ENCODE measurements around the gene PUM1. TPM values are rescaled to one million over a fixed set of nuclear protein-coding genes. Genes with fewer than 3 reads are reported as not detected.

The PUM1 gene
- total RNA-seq, 1 donor from 2014 or later: 88.6 TPM

- Histone ChIP-seq H3K27ac (no peak overlapping the region), H3K9me3 (no peaks in the 10 kb centered on the region), H3K4me3 (no peak overlapping the region), H3K4me1 (peaks cover 28% of the 10 kb centered on the region), H3K27me3 (no peaks in the 10 kb centered on the region), H3K36me3 (no peaks in the 10 kb centered on the region)
- DNase-seq (ENCODE audit: extremely low spot score in 2 of 2): no peak
- intact Hi-C loops (cut with DNase I): no loop called here
- TF ChIP-seq CTCF (IDR thresholded peaks at IDR 0.05) (no peak), POLR2AphosphoS5 (IDR thresholded peaks at IDR 0.05; ENCODE audit: insufficient read depth in 1 of 2, low read depth in 1 of 2) (no peak), POLR2A (IDR thresholded peaks at IDR 0.05) (no peak)
These were observed 179.7 kb downstream of the PUM1 start for GRCh38 chr1:30885570-30886522.

- no peak for DNase-seq (ENCODE audit: extremely low spot score in 2 of 2)
- TF ChIP-seq POLR2A (IDR thresholded peaks at IDR 0.05) (no peak), POLR2AphosphoS5 (IDR thresholded peaks at IDR 0.05; ENCODE audit: insufficient read depth in 1 of 2, low read depth in 1 of 2) (no peak), CTCF (IDR thresholded peaks at IDR 0.05) (no peak)
- Histone ChIP-seq H3K4me3 (no peak overlapping the region), H3K36me3 (no peaks in the 10 kb centered on the region), H3K27me3 (no peaks in the 10 kb centered on the region), H3K27ac (no peak overlapping the region), H3K9me3 (no peaks in the 10 kb centered on the region), H3K4me1 (peaks cover 28% of the 10 kb centered on the region)
- intact Hi-C loops (cut with DNase I): no loop called here
These were observed 180.8 kb downstream of the PUM1 start for GRCh38 chr1:30884723-30885122.

DNA sequence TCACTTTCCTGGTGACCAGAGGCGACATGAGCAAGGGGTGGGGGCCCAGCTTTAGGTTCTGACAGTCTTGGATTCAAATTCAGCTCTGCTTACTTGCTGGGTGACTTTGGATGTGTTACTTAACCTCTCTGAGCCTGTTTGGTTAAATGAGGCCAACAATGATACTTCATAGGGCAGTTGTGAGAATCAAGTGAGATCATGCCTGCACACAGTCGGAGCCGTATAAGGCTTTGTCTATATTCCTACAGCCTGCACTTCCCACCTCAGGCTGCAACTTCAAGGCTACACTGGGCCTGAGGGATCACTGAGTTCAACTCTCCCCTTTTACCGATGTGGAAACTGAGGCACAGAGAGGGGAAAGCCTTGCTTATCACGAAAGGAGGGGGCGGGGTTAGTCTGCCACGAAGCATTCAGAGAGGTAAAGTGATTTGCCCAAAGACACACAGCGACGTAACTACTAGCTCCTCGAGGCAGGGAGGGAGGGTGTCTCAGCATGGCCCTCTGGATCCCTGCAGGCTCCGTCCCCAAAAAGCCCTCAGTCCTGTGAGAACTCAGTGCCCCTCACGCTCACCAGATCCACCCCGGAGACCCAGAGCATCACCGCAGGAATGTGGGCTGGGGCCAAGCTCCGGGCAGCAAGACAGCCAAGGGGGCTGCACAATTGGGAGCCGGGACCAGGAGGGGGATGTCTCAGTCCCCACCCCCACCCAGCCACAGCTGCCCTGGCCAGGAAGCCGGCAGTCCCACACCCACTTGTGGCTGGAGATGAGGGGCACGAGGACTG, 181.9 kb downstream of the PUM1 start:
- no peak for DNase-seq (ENCODE audit: extremely low spot score in 2 of 2)
- H3K9me3 ChIP-seq: no peaks in the 10 kb centered on the region
- no peak overlapping the region for H3K4me3 ChIP-seq
- no peak overlapping the region for H3K27ac ChIP-seq
- TF ChIP-seq POLR2A (IDR thresholded peaks at IDR 0.05) (no peak), POLR2AphosphoS5 (IDR thresholded peaks at IDR 0.05; ENCODE audit: insufficient read depth in 1 of 2, low read depth in 1 of 2) (no peak), CTCF (IDR thresholded peaks at IDR 0.05) (no peak)
- no peaks in the 10 kb centered on the region for H3K27me3 ChIP-seq
- H3K4me1 ChIP-seq: peaks cover 20% of the 10 kb centered on the region
- intact Hi-C loops (cut with DNase I): no loop called here
- no peaks in the 10 kb centered on the region for H3K36me3 ChIP-seq

DNA sequence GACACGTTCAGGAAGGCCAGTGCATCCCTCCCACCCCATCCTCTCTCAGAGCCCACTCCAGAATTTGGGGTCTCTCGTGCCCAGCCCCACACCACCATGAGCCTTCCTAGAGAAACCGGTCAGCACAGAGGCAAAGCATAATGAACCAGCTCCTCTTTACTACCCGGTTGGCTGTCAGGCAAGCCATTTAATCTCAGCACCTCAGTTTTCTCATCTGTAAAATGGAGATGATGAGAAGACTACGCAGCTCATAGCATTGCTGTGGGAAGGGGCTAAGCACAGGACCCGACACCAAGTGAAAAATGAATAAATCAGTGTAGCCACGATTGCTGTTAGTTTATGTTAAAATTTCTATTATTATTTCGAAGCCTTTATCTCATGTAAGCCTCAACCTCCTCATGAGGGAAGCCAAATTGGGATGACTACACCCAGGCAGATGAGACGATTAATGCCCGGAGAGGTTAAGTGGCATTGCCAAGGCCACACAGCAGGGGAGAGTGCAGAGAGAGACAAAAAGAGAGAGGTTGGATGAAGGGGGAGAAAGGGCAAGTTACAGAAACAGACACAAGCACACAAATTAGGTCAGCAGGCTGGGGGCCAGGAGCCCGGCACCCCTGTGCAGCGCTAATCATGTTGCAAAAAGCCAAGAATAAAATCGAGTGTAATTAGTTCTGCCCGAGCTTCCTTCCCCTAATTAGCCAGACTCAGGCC, 182.7 kb downstream of the PUM1 start:
- Histone ChIP-seq H3K27ac (no peak overlapping the region), H3K4me1 (peaks cover 15% of the 10 kb centered on the region)
- intact Hi-C loops (cut with DNase I): no loop called here

More for the DNA sequence above, 182.7 kb downstream of the PUM1 start:
- Histone ChIP-seq H3K4me3 (no peak overlapping the region), H3K27me3 (no peaks in the 10 kb centered on the region), H3K9me3 (no peaks in the 10 kb centered on the region), H3K36me3 (no peaks in the 10 kb centered on the region)
- TF ChIP-seq POLR2AphosphoS5 (IDR thresholded peaks at IDR 0.05; ENCODE audit: insufficient read depth in 1 of 2, low read depth in 1 of 2) (no peak), POLR2A (IDR thresholded peaks at IDR 0.05) (no peak), CTCF (IDR thresholded peaks at IDR 0.05) (no peak)
- no peak for DNase-seq (ENCODE audit: extremely low spot score in 2 of 2)

Small RNA genes lying within 50 kb of the gene (small RNA-seq; reads per million reads assigned to genes)
- gene AL356320.1: not detected
- gene RN7SL371P: not detected

Other genes starting within 250 kb of the PUM1 start
- 20.1 TPM for gene SDC3, start 157.0 kb downstream of the PUM1 start, total RNA-seq
- not detected for gene NKAIN1, start 174.2 kb upstream of the PUM1 start, total RNA-seq
- gene SNRNP40, start 231.1 kb upstream of the PUM1 start, total RNA-seq: 38.1 TPM
- gene ZCCHC17, start 231.3 kb upstream of the PUM1 start, total RNA-seq: 17.4 TPM

Measured in vagina (tissue), 2 donors.